Activated naive CD8-positive, alpha-beta T cell treated with anti-CD3 and anti-CD28 coated beads, Interleukin-2, amount 10 ng/mL, durations not matched to agents 7 days and 5 days (primary cell): ENCODE data around the gene CD151. TPM values are rescaled to one million over a fixed set of nuclear protein-coding genes. Genes with fewer than 3 reads are reported as not detected.

Source experiments
- ATAC-seq: fragments of 150-1000 bp; cut with Tn5 transposase; one replicate; pipeline ENCODE4 v1.10.0; 2021; ENCODE audit warnings: low read depth, moderate library complexity
- POLR2A ChIA-PET: fragments of 350-600 bp; sonication (Branson Sonifier 250); formaldehyde crosslinking; loops from one replicate; lab custom pipeline; 2021; ENCODE audit warnings: antibody characterized with exemption; lab: Charles Lee
- DNase-seq: peaks from one replicate; pipeline ENCODE4 v3.0.0; 2021
- H3K27ac Mint-ChIP-seq: one replicate; pipeline ENCODE4 v1.8.0; 2022; ENCODE audit warnings: mild to moderate bottlenecking, mixed read lengths
- H3K27me3 Mint-ChIP-seq: one replicate; pipeline ENCODE4 v1.8.0; 2022; ENCODE audit warnings: mild to moderate bottlenecking, moderate library complexity, mixed read lengths
- H3K36me3 Mint-ChIP-seq: one replicate; pipeline ENCODE4 v1.8.0; 2021; ENCODE audit warnings: mild to moderate bottlenecking, mixed read lengths
- H3K4me1 Mint-ChIP-seq: one replicate; pipeline ENCODE4 v1.8.0; 2021; ENCODE audit warnings: mixed read lengths
- H3K4me3 Mint-ChIP-seq: one replicate; pipeline ENCODE4 v1.8.0; 2022; ENCODE audit warnings: mild to moderate bottlenecking, moderate library complexity, mixed read lengths
- H3K9me3 Mint-ChIP-seq: one replicate; pipeline ENCODE4 v1.8.0; 2021; ENCODE audit warnings: mixed read lengths
- total RNA-seq, 2 experiments: library from RNA; stranded (reverse); gene quantifications; one replicate each; pipeline ENCODE4 v1.2.3, GENCODE V29; 2021

CD151 gene
- total RNA-seq, 2 experiments from 2014 or later, result 36.4 to 37.4 TPM

- ATAC-seq (no peak), DNase-seq (no peak)
- H3K4me3 Mint-ChIP-seq, result no peak overlapping the region
- H3K36me3 Mint-ChIP-seq, result peaks cover 2% of the 10 kb centered on the region
- no peaks in the 10 kb centered on the region for H3K4me1 Mint-ChIP-seq
- POLR2A ChIA-PET, result no interaction called here
- H3K27ac Mint-ChIP-seq, result no peak overlapping the region
- no peaks in the 10 kb centered on the region for H3K9me3 Mint-ChIP-seq
- H3K27me3 Mint-ChIP-seq, result no peaks in the 10 kb centered on the region
These were observed 25.5 kb downstream of the CD151 start for GRCh38 chr11:858053-858761.

- H3K36me3 Mint-ChIP-seq, result peaks cover 2% of the 10 kb centered on the region
- POLR2A ChIA-PET, result no interaction called here
- no peaks in the 10 kb centered on the region for H3K27me3 Mint-ChIP-seq
- ATAC-seq (no peak), DNase-seq (no peak)
- no peaks in the 10 kb centered on the region for H3K9me3 Mint-ChIP-seq
- no peak overlapping the region for H3K27ac Mint-ChIP-seq
- H3K4me1 Mint-ChIP-seq, result no peaks in the 10 kb centered on the region
- H3K4me3 Mint-ChIP-seq, result no peak overlapping the region
These were observed 26.1 kb downstream of the CD151 start for GRCh38 chr11:858762-859339.

- Mint-ChIP-seq H3K36me3 (peaks cover 2% of the 10 kb centered on the region), H3K9me3 (no peaks in the 10 kb centered on the region), H3K27ac (no peak overlapping the region), H3K4me3 (no peak overlapping the region), H3K27me3 (no peaks in the 10 kb centered on the region), H3K4me1 (no peaks in the 10 kb centered on the region)
- ATAC-seq, result no peak
- POLR2A ChIA-PET, result no interaction called here
- no peak for DNase-seq
These were observed 26.8 kb downstream of the CD151 start for GRCh38 chr11:859394-860131.

- ATAC-seq (no peak), DNase-seq (no peak)
- Mint-ChIP-seq H3K36me3 (peaks cover 2% of the 10 kb centered on the region), H3K27me3 (no peaks in the 10 kb centered on the region), H3K4me1 (no peaks in the 10 kb centered on the region), H3K9me3 (no peaks in the 10 kb centered on the region), H3K4me3 (no peak overlapping the region), H3K27ac (no peak overlapping the region)
- POLR2A ChIA-PET, result no interaction called here
These were observed 27.7 kb downstream of the CD151 start for GRCh38 chr11:860234-861104.

- no peaks in the 10 kb centered on the region for H3K4me1 Mint-ChIP-seq
- DNase-seq (no peak), ATAC-seq (no peak)
- peaks cover 2% of the 10 kb centered on the region for H3K36me3 Mint-ChIP-seq
- no peaks in the 10 kb centered on the region for H3K9me3 Mint-ChIP-seq
- no peak overlapping the region for H3K27ac Mint-ChIP-seq
- H3K27me3 Mint-ChIP-seq, result no peaks in the 10 kb centered on the region
- H3K4me3 Mint-ChIP-seq, result no peak overlapping the region
- POLR2A ChIA-PET, result no interaction called here
These were observed 28.3 kb downstream of the CD151 start for GRCh38 chr11:861105-861479.

GRCh38 chr11:862081-862661 lies 29.4 kb downstream of the CD151 start:
- Mint-ChIP-seq H3K36me3 (peaks cover 2% of the 10 kb centered on the region), H3K4me3 (no peak overlapping the region), H3K9me3 (no peaks in the 10 kb centered on the region), H3K4me1 (no peaks in the 10 kb centered on the region), H3K27ac (no peak overlapping the region), H3K27me3 (no peaks in the 10 kb centered on the region)
- POLR2A ChIA-PET, result no interaction called here
- no peak for DNase-seq
- ATAC-seq, result no peak

GRCh38 chr11:862696-863022 lies 29.9 kb downstream of the CD151 start:
- DNase-seq (no peak), ATAC-seq (no peak)
- H3K27me3 Mint-ChIP-seq, result no peaks in the 10 kb centered on the region
- H3K9me3 Mint-ChIP-seq, result no peaks in the 10 kb centered on the region
- H3K4me3 Mint-ChIP-seq, result no peak overlapping the region
- POLR2A ChIA-PET, result no interaction called here
- no peaks in the 10 kb centered on the region for H3K4me1 Mint-ChIP-seq
- H3K27ac Mint-ChIP-seq, result no peak overlapping the region
- H3K36me3 Mint-ChIP-seq, result peaks cover 2% of the 10 kb centered on the region

- DNase-seq (no peak), ATAC-seq (no peak)
- Mint-ChIP-seq H3K4me1 (no peaks in the 10 kb centered on the region), H3K9me3 (no peaks in the 10 kb centered on the region), H3K27ac (no peak overlapping the region), H3K27me3 (no peaks in the 10 kb centered on the region), H3K4me3 (no peak overlapping the region), H3K36me3 (peaks cover 2% of the 10 kb centered on the region)
- POLR2A ChIA-PET, result no interaction called here
These were observed 30.5 kb downstream of the CD151 start for GRCh38 chr11:863023-863909.

GRCh38 chr11:863910-864827 lies 31.4 kb downstream of the CD151 start:
- Mint-ChIP-seq H3K4me1 (no peaks in the 10 kb centered on the region), H3K27ac (no peak overlapping the region), H3K36me3 (no peaks in the 10 kb centered on the region), H3K9me3 (no peaks in the 10 kb centered on the region), H3K4me3 (no peak overlapping the region), H3K27me3 (no peaks in the 10 kb centered on the region)
- no peak for DNase-seq
- POLR2A ChIA-PET, result no interaction called here
- no peak for ATAC-seq

GRCh38 chr11:864898-865297 lies 32.1 kb downstream of the CD151 start:
- Mint-ChIP-seq H3K4me1 (no peaks in the 10 kb centered on the region), H3K36me3 (no peaks in the 10 kb centered on the region), H3K4me3 (no peak overlapping the region), H3K27ac (no peak overlapping the region), H3K27me3 (no peaks in the 10 kb centered on the region), H3K9me3 (no peaks in the 10 kb centered on the region)
- POLR2A ChIA-PET, result no interaction called here
- ATAC-seq (no peak), DNase-seq (no peak)

GRCh38 chr11:865462-866430 lies 33.0 kb downstream of the CD151 start:
- ATAC-seq, result no peak
- no peaks in the 10 kb centered on the region for H3K4me1 Mint-ChIP-seq
- DNase-seq, result no peak
- POLR2A ChIA-PET, result no interaction called here
- no peak overlapping the region for H3K27ac Mint-ChIP-seq
- no peaks in the 10 kb centered on the region for H3K36me3 Mint-ChIP-seq
- no peak overlapping the region for H3K4me3 Mint-ChIP-seq
- no peaks in the 10 kb centered on the region for H3K9me3 Mint-ChIP-seq
- no peaks in the 10 kb centered on the region for H3K27me3 Mint-ChIP-seq
